Stimulated activated CD4-positive, alpha-beta T cell treated with anti-CD3 and anti-CD28 coated beads, TNF-alpha, amount 100 ng/mL, for 48 hours (primary cell): ENCODE data around the gene KLHL40.
"Not testable (repeated sequence)": the region's sequence is repeated elsewhere in the genome, so short reads cannot be mapped to it uniquely, and the experiment has no call there.

Experiments used
- DNase-seq, 3 donors: peaks; one replicate each; pipeline ENCODE4 v3.0.0-alpha.2; 2020; ENCODE audit warnings: low read depth in 3 of 3

Gene KLHL40

DNA sequence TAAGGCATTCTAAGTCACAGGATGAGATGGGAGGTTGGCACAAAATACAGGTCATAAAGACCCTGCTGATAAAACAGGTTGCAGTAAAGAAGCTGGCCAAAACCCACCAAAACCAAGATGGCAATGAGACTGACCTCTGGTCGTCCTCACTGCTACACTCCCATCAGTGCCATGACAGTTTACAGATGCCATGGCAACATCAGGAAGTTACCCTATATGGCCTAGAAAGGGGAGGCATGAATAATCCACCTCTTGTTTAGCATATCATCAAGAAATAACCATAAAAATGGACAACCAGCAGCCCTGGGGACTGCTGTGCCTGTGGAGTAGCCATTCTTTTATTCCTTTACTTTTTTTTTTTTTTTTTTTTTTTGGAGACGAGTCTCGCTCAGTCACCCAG is 37.1 kb downstream of the KLHL40 start:
- not testable (repeated sequence) for DNase-seq

DNA sequence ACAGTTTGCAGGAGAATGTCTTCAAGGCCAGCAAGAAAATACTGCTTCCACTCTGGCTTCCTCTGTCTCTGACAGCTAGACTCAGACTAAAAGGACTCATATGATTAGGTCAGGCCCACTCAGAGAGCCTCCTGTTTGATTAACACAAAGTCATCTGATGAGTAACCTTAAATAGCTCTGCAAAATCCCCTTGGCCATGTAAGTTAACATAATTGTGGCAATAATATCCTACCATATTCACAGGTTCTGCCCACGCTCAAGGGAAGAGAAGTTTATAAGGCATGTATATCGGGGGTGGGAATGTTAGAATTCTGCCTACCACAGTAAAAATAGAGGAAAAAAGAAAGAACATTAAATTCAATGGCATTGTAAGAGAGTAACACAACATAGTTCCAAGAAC is 37.9 kb downstream of the KLHL40 start:
- DNase-seq, result no peak

DNA sequence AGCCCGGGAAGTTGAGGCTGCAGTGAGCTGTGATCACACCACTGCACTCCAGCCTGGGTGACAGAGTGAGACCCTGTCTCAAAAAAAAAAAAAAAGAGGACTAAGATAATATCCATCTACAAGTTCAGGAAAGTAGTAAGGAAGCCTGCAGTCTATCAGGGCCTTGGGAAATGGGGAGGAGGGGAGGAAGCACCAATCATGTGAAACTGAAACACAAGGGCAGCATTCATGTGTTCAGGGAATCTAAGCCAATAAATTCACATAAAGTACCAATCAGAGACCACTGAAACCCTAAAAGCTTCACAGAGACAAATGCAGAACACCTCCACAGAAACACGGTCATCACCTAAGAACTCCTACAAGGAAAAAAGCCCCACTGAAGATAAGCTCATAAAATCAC is 40.1 kb downstream of the KLHL40 start:
- DNase-seq, result no peak

DNA sequence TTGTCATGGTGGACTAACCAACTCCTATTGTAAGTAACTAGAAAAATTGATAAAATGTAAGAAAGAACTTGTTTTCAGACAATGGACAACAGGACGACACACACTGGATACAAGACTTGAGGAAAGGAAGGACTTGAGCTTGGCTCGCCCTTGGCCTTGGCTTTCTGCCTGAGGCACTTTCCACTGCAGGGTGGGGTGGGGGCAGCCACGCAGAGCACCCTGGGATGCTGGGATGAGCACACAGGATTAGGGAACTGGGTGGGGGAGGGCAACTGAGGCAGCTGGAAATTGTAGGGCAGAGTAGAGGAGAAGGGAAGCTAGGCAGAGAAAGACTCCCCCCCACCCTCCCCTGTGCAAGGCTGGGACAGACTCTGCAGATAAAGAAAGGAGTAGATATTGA is 42.7 kb downstream of the KLHL40 start:
- DNase-seq, result no peak

DNA sequence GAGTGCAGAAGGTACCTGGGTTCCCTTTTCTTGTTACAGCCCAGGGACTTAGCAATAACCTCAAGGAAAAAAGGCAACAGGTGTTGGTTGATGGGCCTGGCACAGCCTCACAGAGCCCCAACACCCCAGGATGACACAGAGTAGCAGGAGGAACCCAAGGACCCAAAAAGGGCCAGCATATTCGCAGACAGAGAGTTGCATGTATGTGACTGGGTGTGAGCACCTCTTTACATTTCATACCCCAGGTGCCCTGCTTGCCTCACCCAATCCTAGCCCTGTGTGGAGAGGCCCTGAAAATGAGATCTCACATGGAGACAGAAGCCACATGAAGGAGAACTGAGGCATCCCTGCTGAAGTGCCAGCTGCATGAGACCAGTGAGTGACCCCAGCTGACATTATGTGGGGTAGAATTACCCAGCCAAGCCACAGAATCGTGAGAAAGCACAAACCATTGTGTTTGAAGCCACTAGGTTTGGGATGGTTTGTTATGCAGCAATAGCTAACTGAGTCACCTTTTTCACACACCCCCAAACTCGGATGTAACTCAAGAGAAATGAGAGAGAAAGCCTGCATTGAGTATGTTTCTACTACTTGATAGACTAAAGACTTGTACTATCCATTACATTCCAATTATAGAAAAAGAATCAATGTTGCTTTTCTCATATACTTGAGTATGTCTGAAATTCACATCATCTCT is 43.5 kb downstream of the KLHL40 start:
- no peak for DNase-seq

DNA sequence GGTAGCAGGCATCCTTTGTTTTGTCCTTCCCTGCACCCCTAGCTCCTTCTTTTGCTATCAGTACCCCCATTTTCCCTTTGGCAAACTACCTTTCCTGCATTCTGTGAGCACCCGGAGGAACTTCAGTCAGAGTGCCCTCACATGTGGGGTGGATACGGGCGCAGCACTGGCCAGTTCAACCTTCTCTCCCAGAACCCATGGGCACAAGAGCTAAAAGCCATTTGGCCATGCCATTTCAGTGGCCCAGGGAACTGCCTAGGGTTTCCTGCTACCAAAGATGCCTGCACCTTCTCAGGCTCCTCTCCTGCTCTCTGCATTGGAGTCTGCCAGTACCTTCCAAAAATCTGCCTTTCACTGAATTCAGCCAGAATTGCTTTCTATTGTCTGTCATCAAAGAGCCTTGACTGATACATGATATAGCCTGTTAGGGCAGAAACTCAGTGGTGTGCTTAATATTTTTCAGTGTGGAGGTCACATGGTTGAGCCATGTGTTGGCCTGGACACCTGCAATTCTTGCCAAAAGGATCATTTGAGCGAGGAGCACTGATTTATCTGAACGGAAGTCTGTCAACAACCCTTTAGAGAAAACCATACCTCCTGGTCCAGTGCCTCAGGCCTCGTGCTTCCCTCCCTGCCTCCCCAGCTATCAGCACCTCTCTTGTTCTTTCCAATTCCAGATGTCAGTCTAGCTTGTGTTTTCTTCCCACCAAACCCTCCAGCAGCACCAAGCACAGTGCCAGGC is 44.2 kb downstream of the KLHL40 start:
- DNase-seq, result no peak

DNA sequence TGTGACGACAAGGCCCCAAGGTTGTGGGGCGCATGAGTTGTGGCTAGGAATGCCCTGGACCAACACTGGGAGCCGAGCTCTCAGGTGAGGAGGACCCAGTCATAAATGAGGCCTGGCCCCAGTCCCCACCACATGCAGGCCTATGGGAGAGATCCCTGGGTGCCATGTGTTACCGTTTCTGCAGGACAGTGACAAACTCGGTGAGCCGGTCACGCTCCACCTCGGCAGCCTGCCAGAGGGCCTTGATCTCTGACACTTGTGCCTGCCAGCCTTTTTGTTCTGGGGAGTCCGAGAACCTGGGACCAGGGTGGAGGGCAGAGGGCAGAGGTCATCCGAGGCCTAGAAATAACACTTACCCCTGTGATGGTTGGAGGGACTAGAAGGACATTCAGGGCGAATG is 45.0 kb downstream of the KLHL40 start:
- no peak for DNase-seq

DNA sequence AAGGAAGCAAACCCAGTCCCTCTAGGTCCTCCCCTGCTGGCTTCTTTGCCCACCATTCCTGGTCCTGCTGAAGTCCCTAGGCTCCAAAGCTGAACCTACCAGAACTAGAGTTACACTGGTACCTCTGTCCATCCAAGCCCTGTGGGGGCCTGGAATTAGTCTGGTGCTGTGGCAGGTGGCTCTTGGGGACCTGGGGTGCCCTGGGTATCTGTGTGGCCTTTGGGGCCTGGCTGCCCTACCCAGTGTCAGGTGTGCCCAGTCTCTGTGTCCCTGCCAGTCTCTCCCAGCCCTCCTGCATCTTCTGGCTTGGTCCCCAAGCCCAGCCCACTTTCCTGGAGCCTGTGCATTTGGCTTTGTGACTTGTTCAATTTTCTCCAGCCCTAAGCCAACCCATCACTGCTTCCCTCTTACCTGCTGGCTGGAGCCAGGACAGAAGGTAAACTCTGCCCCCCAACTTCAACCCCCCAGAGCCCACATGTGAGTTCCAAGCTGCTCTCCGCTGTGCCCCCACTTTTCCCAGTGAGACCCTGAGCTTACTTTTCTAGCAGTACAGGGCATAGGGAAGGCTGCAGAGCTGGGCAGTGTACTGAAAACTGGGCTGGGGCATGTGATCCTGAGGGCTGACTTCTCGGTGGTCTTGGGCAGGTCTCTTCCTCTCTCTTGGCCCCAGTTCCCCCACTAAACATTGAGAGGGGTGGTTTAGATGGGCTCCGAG is 45.5 kb downstream of the KLHL40 start:
- no peak for DNase-seq

DNA sequence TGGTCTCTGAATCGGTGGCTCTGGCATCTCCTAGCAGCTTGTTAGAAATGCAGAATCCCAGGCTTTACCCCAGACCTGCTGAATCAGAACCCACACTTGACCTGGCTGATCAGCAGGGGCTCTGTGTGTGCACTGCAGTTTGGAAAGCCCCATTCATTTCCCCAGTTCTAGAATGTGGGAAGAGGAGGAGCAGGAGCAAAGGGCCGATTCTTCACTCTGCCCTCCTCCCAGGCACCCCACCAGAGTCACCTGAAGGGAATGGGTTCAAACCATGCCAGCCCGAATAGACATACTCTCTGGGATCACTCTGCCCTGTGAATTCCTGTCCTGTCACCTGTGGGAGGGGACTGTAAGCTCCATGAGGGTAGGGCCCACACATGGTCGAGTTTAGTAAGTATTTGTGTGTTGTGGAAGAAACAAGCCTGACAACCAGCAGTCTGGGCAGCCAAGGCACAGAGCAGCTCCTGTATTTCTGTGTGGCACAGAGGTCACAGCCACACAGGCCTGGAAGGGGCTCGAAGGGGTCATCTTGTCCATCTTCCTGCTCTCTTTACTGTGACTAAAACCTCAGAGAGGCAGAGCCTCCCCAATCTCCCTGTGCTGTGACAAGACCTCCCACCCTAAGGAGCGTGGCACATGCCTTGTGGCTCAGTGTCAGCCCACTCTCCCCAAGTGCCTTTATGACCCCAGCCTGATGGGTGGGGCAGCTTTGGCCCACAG is 46.3 kb downstream of the KLHL40 start:
- no peak for DNase-seq

DNA sequence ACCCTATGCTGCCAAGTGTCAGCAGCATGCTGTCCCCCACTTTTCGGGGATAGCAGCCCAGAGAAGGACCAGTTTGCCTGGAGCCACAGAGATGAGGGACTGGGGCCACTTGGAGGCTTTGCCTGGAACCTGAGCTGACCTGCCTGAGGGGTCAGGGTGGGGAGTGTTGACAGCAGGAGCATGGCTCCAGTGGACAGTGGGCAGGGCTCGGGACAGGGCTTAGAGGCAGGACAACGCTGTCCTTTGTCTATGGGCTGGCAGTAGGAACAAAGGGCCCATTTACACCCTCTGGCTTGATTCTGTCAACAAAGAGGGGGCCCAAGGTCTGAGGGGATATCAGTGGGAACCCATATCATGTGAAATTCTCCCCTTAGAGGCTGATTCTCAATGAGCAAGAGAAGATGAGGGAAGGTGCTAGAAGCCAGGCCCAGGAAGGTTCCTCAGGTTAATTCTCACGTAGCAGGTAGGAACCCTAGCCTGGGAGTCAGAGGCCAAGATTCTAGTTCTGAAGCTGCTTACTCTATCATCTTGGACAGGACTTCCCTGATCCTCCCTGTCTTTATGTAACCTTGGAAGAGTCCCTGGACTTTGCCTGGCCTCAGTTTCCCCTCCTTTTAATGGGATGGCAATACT is 47.0 kb downstream of the KLHL40 start:
- DNase-seq, result no peak

DNA sequence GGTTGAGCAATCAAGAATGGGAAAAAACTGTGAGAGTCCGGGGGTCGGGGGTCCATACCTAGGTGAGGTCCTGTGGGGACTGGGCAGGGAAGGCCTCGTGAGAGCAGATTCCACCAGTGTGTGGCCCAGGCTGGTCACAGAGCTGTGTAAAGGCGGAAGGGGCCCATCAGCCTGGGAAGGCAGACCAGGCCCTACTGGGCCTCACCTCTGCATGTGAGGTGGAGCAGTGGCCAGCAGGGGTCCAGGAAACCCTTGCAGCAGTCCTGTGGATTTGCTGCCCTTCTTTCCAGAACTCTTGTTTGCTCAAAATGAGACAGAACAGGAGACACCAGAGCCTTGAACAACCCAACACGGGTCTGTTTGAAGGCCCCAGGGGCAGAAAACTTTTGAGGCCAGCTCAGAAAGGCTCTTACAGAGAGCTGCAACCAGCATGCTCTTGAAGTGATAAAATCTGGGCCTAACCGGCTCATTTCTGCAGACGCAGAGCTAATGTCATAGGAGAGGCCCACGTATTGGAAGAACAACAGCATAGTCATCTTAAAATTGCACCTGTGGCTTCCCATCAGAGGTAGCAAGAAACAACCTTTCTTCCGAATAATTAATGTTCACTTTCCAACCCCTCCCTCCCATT is 47.6 kb downstream of the KLHL40 start:
- no peak for DNase-seq

DNA sequence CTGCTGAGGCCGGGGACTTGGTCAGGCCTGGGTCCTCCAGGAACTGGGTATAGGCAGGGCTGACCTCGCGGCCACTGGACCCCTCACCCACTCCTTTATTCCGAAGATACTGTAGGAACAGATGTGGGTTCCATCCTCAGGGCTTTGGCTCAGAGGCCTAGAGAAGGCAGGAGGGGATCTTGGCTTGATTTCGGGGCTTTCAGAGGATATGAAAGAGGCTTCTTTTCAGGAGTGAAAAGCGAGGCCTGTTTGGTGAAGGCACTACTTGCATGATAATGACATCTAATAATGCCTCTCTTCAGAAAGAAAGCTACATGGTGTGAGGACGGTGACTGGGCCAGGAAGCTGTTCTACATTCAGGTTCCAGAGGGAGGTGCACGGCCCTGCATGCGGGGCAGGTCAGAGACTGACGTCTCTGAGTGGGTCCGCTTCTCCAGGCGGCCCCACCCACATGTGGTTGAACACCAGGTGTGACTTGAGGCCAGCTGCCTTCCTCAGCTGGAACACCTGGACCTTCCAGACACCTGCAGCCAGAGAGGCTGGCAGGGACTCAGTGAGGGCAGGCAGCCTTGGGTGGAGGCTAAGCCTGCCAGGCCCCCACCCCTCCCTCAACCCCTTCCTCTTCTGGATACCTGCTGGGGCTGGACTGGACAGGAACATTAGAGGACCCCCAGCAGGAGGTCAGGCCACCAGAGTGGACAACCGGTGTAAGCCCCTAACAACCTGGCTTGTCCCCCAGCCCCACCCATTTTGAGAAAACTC is 48.3 kb downstream of the KLHL40 start:
- no peak for DNase-seq

DNA sequence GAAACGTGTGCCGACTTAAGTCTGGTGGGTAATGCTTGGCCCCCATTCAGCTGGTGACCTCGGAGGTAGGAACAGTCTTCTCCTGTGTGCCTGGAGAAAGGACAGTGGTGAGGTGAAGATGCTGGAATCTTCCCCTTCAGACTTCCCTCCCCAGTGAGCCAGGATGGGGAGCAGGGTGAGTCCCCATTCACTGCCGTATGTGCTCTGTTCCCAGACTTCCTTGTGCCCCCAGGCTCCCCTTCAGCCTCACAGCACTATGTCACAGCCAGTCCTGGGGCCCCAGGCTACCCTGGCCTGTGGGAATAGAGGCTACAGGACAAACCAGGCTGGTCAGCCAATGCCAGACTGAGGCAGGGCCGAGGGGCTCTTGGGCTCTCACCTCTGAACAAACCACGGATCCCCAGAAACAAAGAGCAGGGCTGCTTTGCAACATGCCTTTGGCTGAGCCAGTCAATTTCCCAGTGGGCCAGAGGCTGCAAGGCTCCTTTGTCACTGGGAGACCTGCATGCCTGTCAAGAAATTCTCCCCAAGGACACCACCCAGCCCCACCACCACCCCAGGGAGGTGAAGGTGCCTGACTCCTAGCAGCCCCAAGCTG is 49.0 kb downstream of the KLHL40 start:
- DNase-seq, result no peak

DNA sequence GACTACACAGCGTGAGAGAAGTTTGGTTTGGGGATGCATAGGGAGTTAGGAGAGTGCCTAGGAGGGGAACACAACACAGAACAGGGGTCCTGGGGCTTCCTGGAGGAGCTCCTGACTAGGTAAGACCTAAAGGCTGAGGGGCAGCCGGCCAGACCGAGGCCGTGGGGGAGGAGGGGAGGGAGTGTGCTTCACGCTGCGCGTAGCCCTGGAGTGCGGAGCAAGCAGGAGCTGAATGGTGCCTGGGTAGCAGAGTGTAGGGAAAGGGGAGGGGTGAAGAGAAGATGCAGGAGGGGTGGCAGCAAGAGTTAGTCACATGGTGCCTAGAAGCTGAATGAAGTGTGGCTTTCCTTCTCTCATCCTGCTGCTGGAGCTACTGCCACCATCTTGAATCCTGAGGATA is 49.7 kb downstream of the KLHL40 start:
- DNase-seq, result no peak

DNA sequence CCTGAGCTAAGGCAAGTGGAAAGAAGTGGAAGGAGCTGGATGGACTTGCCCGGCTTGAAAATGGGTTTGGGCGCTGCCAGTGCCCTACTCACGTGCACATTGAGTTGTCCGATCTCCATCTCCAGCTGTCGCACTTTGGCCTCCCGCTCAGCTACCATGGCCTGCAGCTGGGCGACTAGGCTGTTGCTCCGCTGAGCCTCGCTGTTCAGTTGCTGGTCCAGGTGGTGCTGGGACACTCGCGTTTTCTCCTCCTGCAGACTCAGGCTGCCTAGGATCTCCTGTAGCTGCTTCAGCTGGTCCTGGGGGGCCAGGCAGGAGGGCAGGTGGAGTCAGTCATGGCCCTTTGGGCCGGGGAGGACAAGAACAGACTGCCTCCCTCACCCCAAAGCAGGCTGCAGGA is 50.3 kb downstream of the KLHL40 start:
- no peak for DNase-seq

DNA sequence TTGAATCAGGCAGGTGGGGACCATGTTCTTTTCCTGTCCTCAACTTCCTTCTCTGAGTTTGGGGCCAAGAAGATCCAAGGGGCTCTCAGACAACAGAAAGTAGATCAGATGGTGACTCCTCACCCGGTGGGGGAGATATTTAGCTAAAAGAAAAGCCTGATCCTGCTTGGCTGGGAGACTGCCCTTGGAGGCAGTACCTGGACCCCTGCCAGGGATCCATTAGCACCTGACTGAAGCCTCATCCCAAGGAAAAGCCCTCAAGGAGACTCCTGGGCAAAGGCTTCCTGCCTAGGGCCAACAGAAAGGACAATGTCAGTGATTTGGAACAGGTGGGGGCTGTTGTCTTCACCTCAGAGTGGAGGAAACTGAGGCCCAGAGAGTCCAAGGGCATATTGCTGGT is 50.7 kb downstream of the KLHL40 start:
- DNase-seq, result no peak

DNA sequence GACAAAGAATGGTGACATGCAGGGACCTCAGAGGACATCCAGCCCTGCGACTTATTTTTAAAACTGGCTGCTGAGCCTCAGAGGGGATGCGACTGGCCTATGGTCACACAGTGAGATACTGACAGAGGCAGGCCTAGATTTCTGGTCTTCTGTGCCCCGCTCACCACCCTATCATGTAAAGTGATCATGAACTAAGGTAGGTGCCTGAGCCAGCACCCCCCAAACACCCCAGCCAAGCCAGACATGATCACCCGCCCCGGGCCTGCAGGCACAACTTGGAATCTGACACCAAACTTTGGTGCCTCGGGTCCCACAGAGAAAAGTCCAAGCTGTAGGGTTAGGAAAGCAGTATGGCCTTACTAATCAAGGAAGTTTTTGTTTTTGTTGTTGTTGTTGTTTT is 51.2 kb downstream of the KLHL40 start:
- DNase-seq, result no peak

DNA sequence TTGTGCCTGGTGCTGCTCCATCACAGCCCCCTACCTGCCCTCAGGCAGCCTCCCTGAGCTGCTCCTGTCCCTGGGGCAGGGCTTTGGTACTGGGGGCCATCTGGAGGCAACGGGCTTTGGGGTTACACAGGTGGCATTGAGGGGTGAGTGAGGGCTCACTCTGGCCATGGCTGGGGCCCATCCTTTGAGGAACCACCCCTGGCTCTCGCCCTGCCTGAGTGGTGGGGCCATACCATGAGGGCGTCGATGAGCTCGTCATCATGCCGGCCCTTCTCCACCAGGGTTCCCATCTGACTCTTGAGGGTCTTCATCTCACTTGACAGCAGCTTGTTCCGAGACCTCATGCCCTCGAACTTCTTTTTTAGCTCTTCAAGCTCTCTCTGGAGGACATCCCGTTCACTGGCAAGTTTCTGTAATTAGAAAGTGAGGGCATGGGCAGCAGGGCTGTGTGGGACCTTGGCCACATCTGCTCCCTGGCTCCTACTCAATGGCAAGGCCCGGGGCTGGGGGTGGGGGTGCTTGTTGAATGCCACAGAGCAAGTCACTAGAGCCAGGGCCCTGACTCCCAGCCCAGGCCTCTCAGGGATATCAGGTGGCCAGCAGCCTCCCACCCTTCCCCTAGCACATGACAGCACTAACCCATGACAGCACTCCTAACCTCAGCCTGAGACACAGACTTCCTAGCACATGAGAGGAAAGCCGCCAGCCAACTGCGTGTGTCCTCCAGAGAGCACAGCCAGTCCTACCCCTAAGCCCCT is 54.2 kb downstream of the KLHL40 start:
- DNase-seq, result no peak

DNA sequence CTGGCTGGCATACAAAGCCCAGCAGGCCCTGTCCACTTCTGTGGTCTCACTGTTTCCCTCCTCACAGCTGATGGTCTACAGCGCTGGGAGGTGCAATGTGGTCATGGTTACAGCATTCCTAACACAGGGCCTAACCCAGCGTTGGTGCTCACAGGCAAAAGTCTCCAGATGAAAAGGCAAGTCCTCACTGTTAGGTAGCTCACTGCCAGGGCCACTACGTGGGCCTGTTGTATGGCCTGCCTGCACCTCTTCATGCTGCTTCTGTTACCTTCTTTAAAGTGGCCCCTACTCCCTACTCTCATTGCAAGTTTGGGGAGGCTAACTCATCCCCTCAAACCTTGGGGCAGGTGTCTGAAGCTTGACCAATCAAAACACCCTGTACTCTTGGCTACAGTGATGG is 56.5 kb downstream of the KLHL40 start:
- DNase-seq, result no peak
